Epithelial cell of proximal tubule (primary cell): ENCODE results near the gene ACP2. TPM values are rescaled to one million over a fixed set of nuclear protein-coding genes. Genes with fewer than 3 reads are reported as not detected.

ENCODE experiments used
- DNase-seq: peaks from one replicate; pipeline ENCODE4 v3.0.0-alpha.2; 2011; ENCODE audit warnings: low read depth
- H3K4me3 ChIP-seq: 2 replicates; pipeline ENCODE4 v1.5.1; 2011; ENCODE audit warnings: low read depth, mild to moderate bottlenecking, low read length
- CTCF ChIP-seq: conservative IDR thresholded peaks from 2 replicates; pipeline ENCODE4 v1.5.1; 2012; ENCODE audit warnings: low read depth, mild to moderate bottlenecking, low read length
- total RNA-seq: library from RNA; depleted of rRNA; stranded (reverse); fragments of >200 nt; gene quantifications from 2 replicates; pipeline ENCODE4 v1.2.3, GENCODE V29; 2015

ACP2 gene
- total RNA-seq, 1 donor from 2014 or later: 32.3 TPM

GRCh38 chr11:47269002-47269828 lies 20.6 kb upstream of the ACP2 start:
- no peak for DNase-seq
- TF ChIP-seq CTCF: no peak
- H3K4me3 ChIP-seq: peak overlapping the region; percentile 81

GRCh38 chr11:47268448-47269001 lies 19.9 kb upstream of the ACP2 start:
- no peak overlapping the region for H3K4me3 ChIP-seq
- no peak for TF ChIP-seq CTCF
- DNase-seq: no peak

GRCh38 chr11:47267876-47268275 lies 19.3 kb upstream of the ACP2 start:
- no peak for TF ChIP-seq CTCF
- no peak overlapping the region for H3K4me3 ChIP-seq

GRCh38 chr11:47264521-47264920 lies 15.9 kb upstream of the ACP2 start:
- H3K4me3 ChIP-seq: no peak overlapping the region
- DNase-seq: no peak
- TF ChIP-seq CTCF: no peak

More at GRCh38 chr11:47267876-47268275, 19.3 kb upstream of the ACP2 start:
- no peak for DNase-seq

GRCh38 chr11:47264119-47264518 lies 15.5 kb upstream of the ACP2 start:
- DNase-seq: no peak
- TF ChIP-seq CTCF: no peak
- H3K4me3 ChIP-seq: no peak overlapping the region

- H3K4me3 ChIP-seq: no peak overlapping the region
- TF ChIP-seq CTCF: no peak
- no peak for DNase-seq
Observed at GRCh38 chr11:47261291-47261800, 12.7 kb upstream of the ACP2 start.

GRCh38 chr11:47260366-47260765 lies 11.8 kb upstream of the ACP2 start:
- no peak for DNase-seq
- no peak overlapping the region for H3K4me3 ChIP-seq
- no peak for TF ChIP-seq CTCF
